Ishikawa (cell line): Measurements from ENCODE around the gene FBXO10.

Source experiments
- CEBPB ChIP-seq: IDR thresholded peaks from 2 replicates; pipeline ENCODE4 v1.6.1; 2012
- CREB1 ChIP-seq: IDR thresholded peaks from 2 replicates; pipeline ENCODE4 v1.6.1; 2012; ENCODE audit warnings: low read depth
- EGR1 ChIP-seq: IDR thresholded peaks from 2 replicates; pipeline ENCODE4 v1.6.1; 2012
- EP300 ChIP-seq: IDR thresholded peaks from 2 replicates; pipeline ENCODE4 v1.6.1; 2012; ENCODE audit warnings: borderline replicate concordance
- FOXM1 ChIP-seq: IDR thresholded peaks from 2 replicates; pipeline ENCODE4 v1.6.1; 2012; ENCODE audit warnings: low read depth, borderline replicate concordance
- NFIC ChIP-seq: IDR thresholded peaks from 2 replicates; pipeline ENCODE4 v1.6.1; 2012
- RAD21 ChIP-seq: IDR thresholded peaks from 2 replicates; pipeline ENCODE4 v1.6.1; 2012; ENCODE audit warnings: low read depth
- TAF1 ChIP-seq: IDR thresholded peaks from 2 replicates; pipeline ENCODE4 v1.6.1; 2012; ENCODE audit warnings: low read depth, mild to moderate bottlenecking
- TCF12 ChIP-seq: IDR thresholded peaks from 2 replicates; pipeline ENCODE4 v1.6.1; 2012; ENCODE audit warnings: low read depth
- TEAD4 ChIP-seq: IDR thresholded peaks from 2 replicates; pipeline ENCODE4 v1.6.1; 2012
- YY1 ChIP-seq: IDR thresholded peaks from 2 replicates; pipeline ENCODE4 v1.6.1; 2012; ENCODE audit warnings: low read depth
- ZBTB7A ChIP-seq: IDR thresholded peaks from 2 replicates; pipeline ENCODE4 v1.6.1; 2012; ENCODE audit warnings: low read depth
- TF ChIP-seq, protein P1 (sequence below): IDR thresholded peaks from 2 replicates; pipeline ENCODE4 v1.6.1; 2012; ENCODE audit warnings: low read depth, mild to moderate bottlenecking
- TF ChIP-seq, protein P2 (sequence below): IDR thresholded peaks from 2 replicates; pipeline ENCODE4 v1.6.1; 2012
- TF ChIP-seq, protein P3 (sequence below): IDR thresholded peaks from 2 replicates; pipeline ENCODE4 v1.6.1; 2012

Gene FBXO10

DNA sequence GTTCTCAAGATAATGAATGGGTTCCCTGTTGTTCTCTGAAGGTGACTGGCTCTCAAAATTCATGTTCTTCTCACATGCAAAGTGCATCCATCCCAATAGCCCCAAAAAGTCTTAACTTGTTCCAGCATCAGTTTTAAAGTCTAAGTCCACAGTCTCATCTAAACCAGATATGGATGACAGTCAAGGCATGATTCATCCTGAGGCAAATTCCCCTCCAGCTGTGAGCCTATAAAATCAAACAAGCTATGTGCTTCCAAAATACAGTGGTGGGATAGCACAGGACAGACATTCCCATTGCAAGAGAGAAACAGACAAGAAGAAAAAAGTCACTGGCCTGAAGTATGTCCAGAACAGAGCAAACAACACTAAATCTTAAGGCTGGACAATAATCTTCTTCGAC, 25.4 kb downstream of the FBXO10 start:
- TF ChIP-seq TEAD4: no peak
- TF ChIP-seq RAD21: no peak
- TF ChIP-seq EP300: no peak
- no peak for TF ChIP-seq FOXM1
- no peak for TF ChIP-seq CEBPB

GRCh38 chr9:37549527-37549926, 26.7 kb downstream of the FBXO10 start:
- TF ChIP-seq CREB1 (no peak), NFIC (no peak), TCF12 (no peak), EP300 (no peak), EGR1 (no peak), TEAD4 (no peak), CEBPB (no peak)

- no peak for TF ChIP-seq CREB1
- no peak for TF ChIP-seq NFIC
- no peak for TF ChIP-seq EP300
- TF ChIP-seq, protein P1, sequence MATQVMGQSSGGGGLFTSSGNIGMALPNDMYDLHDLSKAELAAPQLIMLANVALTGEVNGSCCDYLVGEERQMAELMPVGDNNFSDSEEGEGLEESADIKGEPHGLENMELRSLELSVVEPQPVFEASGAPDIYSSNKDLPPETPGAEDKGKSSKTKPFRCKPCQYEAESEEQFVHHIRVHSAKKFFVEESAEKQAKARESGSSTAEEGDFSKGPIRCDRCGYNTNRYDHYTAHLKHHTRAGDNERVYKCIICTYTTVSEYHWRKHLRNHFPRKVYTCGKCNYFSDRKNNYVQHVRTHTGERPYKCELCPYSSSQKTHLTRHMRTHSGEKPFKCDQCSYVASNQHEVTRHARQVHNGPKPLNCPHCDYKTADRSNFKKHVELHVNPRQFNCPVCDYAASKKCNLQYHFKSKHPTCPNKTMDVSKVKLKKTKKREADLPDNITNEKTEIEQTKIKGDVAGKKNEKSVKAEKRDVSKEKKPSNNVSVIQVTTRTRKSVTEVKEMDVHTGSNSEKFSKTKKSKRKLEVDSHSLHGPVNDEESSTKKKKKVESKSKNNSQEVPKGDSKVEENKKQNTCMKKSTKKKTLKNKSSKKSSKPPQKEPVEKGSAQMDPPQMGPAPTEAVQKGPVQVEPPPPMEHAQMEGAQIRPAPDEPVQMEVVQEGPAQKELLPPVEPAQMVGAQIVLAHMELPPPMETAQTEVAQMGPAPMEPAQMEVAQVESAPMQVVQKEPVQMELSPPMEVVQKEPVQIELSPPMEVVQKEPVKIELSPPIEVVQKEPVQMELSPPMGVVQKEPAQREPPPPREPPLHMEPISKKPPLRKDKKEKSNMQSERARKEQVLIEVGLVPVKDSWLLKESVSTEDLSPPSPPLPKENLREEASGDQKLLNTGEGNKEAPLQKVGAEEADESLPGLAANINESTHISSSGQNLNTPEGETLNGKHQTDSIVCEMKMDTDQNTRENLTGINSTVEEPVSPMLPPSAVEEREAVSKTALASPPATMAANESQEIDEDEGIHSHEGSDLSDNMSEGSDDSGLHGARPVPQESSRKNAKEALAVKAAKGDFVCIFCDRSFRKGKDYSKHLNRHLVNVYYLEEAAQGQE: no peak
- no peak for TF ChIP-seq TCF12
Measured at GRCh38 chr9:37547328-37547878, 28.8 kb downstream of the FBXO10 start.

DNA sequence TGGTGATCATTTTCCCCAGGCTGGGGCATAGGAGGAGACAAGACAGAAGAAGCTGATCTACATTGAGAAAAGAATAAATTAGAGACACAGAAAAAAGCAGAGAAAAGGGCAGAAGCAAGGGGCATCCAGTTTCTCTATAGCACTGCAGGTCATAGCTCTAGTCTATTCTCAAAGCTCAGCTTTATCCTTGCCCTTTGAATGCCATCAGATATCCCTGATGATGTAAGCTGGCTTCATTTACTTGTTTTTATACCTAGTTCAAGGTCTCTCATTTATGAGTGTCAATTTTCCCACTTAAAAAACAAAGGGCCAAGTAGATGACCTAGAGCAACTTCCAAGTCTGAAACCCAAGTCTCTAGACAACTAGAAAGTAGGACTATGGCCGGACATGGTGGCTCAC, 32.7 kb downstream of the FBXO10 start:
- TF ChIP-seq, protein P2, sequence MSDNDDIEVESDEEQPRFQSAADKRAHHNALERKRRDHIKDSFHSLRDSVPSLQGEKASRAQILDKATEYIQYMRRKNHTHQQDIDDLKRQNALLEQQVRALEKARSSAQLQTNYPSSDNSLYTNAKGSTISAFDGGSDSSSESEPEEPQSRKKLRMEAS: no peak
- no peak for TF ChIP-seq CEBPB
- TF ChIP-seq CREB1: no peak
- TF ChIP-seq TCF12: no peak
- TF ChIP-seq ZBTB7A: no peak
- TF ChIP-seq, protein P1: no peak
- TF ChIP-seq FOXM1: no peak
- no peak for TF ChIP-seq TAF1
- TF ChIP-seq EGR1: no peak
- TF ChIP-seq, protein P3, sequence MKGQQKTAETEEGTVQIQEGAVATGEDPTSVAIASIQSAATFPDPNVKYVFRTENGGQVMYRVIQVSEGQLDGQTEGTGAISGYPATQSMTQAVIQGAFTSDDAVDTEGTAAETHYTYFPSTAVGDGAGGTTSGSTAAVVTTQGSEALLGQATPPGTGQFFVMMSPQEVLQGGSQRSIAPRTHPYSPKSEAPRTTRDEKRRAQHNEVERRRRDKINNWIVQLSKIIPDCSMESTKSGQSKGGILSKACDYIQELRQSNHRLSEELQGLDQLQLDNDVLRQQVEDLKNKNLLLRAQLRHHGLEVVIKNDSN: no peak
- no peak for TF ChIP-seq NFIC
- TF ChIP-seq RAD21: no peak
- no peak for TF ChIP-seq EP300

DNA sequence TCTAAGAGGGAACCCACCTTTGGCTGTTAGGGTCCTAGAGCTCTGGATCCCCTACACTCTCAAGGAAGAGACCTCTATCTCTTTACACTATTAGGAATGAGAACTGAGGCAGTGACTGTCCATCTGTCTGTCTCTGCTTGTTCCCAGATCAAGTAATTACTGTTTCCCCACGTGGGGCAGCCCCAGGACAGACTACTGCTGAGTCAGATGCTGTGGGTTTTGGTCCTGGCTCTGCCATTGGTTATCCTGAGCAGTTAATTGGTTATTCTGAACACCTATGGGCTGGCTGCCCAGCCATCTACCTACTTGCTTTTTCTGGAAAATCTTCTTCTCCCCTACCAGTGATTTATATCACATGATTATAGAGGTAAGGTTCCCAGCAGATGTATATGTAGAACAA, 33.3 kb downstream of the FBXO10 start:
- TF ChIP-seq NFIC: no peak
- TF ChIP-seq EGR1: no peak
- no peak for TF ChIP-seq EP300
- no peak for TF ChIP-seq YY1
- TF ChIP-seq, protein P3: no peak
- no peak for TF ChIP-seq TEAD4
- TF ChIP-seq RAD21: no peak
- TF ChIP-seq, protein P2: no peak
- TF ChIP-seq ZBTB7A: no peak
- TF ChIP-seq TCF12: no peak

DNA sequence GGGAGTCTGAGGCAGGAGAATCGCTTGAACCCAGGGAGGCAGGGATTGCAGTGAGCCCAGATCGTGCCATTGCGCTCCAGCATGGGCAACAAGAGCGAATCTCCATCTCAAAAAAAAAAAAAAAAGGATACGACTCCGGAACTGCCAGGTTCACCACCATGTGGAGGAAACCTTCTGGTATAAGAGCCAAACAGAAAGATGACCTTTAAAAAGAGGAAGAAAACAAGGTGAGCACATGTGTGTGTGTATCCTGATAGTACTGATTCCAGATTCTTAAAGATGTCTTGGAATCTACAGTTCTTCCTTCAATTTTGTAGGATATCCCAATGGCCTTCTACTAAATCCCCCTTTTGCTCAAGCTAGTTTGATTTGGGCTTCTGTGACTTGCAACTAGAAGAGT, 33.7 kb downstream of the FBXO10 start:
- TF ChIP-seq FOXM1: no peak

- TF ChIP-seq CEBPB (no peak), CREB1 (no peak), TCF12 (no peak), YY1 (no peak), EP300 (no peak), TAF1 (no peak), RAD21 (no peak), NFIC (no peak), EGR1 (no peak), ZBTB7A (no peak), FOXM1 (no peak), TEAD4 (no peak)
- TF ChIP-seq, protein P3: no peak
- TF ChIP-seq, protein P1: no peak
- TF ChIP-seq, protein P2: no peak
Measured at GRCh38 chr9:37541465-37541864, 34.7 kb downstream of the FBXO10 start.
